ENCODE results near the gene PDE2A. TPM values are rescaled to one million over a fixed set of nuclear protein-coding genes. Genes with fewer than 3 reads are reported as not detected.

The PDE2A gene
- polyA plus RNA-seq, 12 donors: 10.3 to 28.2 (median 19.0) TPM; not detected in 1

DNA sequence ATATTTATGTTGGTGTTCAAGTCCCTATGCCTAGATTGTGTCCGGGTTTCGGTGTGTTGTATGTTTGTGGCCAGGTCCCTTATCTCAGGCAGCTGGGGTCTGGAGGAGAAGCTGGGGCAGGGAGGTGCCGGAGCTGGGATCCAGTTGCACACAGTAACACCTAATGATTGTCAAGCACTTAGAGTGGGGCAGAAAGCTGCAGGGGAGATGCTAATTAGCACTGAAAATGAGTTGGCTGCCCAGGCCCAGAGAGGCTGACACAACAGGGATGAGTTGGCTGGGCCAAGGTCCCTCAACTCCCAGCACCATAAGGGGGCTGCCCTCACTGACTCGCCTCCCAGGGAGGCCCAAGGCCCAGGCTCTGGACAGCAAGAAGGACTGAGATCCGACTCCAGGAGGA, 12.2 kb downstream of the PDE2A start:
- no peak for DNase-seq

DNA sequence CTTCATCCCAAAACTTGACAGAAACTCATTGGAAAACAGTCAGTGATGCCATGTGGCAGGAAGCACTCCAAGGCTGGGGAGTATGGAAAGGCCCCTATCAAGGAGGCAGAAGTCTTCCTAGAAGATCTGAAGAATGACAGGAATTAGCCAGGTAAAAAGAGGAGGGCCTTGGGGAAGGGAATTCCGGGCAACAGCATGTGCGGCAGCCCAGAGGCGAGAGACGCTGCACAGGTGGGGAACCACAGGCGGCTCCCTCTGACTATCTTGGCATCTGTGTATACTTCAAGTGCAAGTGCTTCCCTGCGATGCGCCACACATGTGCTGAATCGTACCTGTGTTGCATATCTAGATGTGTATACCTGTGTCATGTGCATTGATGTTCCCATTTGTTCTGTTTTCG, 12.7 kb downstream of the PDE2A start:
- no peak for DNase-seq

DNA sequence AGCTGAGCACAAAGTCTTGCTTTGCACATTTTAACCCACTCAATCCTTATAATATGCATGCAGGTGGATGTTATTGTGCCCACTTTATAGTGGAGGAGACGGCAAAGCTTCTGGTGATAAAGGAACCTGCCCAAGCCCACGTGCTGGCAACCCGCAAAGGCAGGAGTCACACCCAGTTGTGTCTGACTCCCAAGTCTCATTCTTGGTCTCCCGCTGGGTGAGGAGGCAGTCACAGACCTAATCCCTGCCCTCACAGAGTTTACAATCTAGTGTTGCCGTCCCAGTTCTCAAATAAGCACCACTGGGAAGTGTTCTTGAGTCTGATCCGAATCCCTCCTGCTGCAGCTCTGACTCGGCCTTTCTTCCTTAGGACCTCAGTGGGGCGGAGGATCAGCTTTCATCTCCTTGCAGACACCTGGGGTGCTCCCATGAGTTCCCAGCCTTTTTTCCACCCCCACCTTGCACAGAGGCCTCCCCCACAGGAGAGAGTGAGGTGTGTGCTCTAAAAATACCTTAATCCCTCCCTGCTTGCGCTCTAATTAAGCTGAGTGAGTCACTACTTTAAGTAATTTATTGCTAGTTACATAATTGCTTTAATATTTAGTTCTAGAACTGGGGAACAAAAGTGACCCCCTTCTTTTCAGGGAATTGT, 15.1 kb downstream of the PDE2A start:
- no peak for DNase-seq

DNA sequence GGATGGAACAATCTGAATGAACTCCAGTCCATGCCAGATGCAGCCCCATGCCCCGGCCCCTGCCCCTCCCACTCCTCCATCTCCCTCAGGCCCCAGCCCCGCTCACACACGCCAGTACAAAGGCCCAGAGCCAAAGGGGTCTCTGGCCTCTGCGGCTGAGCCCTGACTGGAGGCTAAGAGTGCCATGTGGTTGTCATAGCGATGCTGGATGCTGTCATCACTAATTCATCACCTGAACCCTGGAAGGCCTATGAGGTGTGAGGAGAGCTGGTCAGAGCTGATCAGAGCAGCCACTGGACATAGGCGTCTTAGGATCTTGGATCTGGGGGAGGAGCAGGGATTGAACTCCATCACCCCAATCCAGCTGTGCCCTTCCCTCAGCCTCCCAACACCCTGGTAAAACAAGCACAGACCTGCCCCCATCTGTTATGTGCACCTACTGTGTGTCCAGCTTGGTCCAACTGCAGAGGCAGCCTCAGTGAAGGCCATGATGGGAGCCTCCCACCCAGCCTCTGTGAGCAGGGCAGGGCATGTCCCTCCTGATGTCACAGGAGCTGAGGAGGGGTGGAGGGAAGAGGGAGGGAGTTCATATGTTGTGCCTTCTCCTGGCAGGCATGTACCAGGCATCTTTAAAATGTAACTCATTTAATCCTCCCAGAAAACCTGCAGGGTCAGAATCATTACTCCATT, 16.7 kb downstream of the PDE2A start:
- no peak for DNase-seq

DNA sequence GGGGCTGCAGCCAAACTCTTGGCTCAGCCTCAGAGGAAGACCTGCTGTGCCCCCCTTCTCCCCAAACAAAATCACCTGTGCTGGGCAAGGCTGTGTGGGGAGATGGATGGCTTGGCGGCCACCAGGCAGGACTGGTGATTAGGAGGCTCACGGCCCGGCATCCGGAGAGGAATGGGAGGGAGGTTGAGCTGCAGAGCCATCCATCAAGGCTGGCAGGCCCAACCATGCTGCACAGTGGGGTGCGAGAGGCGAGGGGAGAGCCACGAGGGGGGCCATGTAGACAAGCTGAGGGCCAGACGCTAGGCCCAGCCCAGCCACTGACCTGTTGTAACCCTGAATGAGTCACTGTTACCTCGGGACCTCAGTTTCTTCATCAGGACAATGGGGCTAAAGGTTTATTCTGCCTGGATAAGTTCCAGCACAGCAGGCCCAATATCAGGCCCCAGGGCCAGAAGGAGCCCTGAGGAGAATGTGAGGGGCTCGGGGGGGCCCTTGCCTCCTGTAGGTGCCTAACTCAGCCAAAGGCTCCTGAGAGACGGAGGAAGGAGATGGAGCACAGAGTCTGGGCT, 18.2 kb downstream of the PDE2A start:
- DNase-seq: no peak

DNA sequence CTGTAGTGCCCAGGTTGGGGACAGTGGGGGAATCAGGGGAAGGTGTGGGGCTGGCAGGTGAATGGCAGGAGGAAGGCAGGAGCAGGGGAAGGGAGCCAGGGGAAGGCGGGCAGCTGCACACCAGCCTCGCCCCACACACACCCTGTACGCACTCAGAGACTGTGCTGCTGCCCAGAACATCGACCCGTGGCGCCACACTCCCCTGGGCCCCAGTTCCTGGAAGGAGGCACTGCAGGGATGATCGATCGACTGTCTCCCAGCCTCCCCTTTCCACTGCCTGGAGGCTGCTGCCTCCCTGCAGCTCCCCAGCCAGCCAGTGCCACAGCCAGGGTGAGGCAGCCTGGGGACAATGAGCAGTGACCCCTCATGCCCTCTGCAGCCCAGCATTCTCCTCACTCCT, 19.2 kb downstream of the PDE2A start:
- DNase-seq: no peak

DNA sequence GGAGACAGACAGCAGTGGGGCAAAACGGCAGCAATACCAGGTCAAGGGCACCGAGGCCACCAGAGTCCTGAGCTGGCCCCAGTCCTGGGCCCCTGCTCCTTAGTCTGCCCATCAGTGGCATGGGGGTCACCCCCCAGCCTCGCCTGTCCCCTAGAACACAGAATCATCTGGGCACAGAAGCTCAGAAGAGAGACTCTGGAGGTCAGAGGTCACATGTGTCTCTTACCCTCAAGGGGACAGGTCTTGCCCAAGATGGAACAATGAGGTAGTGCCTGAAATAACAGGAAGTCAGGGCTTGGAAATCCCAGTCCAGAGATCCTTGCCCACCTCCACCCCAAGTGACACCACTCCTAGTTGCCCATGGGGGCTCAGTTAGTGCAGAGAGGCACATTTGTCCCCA, 20.6 kb downstream of the PDE2A start:
- DNase-seq: no peak

DNA sequence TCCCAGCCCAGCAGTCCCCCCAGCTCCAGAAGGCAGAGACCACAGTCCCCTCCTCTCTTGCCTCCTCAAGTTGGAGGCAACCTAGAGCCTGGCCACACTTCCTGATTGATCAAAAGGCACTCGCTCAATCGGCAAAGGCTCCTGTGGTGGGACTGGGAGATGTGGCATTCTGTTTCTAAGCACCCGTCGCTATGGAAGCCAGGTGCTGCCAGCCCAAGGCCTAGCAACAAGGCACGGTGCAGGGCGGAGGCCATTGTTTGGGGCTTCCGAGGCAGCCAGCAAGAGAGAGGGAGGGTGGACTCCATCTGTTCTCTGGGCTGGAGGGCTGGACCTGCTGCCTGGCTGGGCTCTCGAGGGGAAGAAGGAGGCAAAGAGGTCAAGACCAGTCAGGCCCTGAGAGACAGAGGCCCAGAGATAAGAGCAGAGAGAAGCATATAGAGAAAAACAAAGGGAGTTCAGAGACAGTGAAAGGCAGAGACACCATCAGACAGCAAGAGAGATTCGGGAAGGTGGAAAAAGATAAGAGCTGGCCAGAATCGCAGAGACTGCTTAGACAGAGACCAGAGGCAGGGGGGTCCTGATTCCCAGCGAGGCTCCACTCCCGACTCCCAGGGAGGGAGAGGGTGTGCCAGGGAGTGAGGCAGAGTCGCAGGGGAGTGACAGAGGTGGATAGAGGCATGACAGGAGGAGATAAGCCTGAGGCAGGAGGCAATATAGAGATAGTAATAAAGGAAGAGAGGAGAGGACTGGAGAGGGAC, 21.2 kb downstream of the PDE2A start:
- no peak for DNase-seq

DNA sequence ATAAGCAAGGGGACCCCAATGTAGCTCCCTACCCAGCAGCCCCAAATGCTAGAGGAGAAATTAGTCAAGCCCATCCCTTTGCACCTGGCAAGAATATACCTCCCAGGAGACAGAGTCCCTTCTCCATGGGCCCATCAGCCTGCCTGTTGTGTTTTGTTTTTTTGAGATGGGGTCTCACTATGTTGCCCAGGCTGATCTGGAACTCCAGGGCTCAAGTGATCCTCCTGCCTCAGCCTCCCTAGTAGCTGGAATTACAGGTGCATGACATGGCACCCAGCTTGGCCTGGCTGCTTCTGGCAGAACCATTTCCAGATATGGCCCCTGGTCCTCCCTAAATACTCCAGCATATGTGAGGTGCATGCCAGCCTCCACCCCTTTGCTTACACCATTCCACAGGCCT, 22.1 kb downstream of the PDE2A start:
- DNase-seq: no peak

DNA sequence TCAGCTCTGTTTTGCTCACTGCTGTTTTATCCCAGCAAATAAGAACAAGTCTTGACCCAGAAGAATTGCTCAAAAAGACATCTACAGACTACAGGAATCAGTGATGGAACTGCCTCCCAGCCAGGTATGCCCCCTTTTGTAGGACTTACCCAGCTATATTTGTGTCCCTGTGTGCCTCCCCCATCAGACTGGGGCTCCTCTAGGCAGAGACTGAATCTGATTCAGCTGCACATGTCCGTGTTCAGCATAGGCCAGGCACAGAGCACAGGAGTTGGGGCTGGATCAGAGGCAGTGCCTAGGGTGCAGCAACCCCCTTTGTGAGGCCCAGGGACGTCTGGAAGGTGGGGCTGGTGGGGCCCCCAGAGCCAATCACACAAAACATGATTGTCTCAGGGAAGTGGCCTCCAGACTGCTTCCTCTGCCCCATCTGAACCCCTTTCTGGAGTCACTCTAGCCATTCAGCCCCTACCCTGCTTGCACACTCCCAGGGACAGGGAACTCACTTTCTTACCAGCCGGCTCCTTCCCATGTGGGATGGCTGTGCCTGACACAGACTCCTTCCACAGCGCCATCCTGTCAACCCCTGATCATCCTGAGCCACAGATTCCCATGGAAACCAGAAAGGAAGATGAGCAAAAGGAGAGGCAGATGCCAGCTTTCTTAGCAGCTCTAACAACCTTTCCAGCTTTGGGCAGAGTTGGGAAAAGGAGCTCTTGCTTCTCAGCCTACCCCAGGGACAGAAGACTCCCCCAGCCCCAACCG, 24.8 kb downstream of the PDE2A start:
- DNase-seq: no peak

DNA sequence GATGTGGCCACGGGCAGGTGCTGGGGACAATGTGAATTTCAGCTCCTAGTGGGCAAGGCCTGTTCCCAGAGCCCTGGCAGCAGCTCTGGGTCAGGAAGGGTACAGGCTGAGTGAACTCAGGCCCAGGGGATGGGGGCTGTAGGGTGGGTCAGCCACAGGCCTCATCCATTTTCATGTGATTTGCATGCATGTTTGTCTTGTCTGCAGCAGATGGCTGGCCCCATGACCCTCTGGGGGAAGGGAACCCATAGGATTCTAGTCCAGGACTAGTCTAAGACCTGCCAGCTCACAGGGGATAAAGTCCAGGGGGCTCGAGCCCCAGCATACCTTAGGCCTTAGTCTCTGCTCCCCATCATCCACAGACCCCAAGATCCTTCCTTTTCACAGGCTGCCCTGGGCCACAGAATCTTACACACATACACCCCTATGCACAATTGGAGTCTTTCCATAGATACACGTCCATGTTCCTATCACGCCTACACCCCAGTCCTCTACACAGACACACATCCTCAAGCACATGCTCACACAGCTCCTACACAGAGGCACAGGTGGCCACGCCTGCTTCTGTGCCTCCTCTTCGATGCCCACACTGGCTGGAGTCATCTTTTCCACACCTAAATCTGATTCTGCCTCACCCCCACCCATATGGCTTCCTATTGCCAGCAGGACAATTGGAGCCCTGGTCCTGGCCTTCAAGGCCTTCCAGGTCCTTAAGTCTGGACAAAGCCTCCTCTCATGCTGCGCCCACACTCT, 25.7 kb downstream of the PDE2A start:
- no peak for DNase-seq

DNA sequence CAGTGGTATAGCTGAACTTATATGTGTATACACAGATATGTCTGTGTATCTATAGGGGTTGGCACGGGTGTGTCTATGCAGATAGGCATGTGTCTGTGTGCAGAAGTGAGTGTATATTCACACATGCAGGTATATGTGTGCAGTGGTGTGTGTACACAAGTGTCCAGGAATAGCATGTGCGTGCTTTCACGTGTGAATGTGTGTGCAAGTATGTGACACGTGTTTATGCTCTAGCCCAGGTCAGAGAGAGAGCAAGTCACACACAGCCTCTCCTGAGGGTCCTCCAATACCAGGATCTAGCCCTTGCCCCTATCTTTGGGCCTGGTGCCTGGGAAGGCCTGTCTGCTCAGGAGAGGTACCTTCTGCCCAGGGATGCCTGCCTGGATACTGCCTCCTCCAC, 26.3 kb downstream of the PDE2A start:
- no peak for DNase-seq

DNA sequence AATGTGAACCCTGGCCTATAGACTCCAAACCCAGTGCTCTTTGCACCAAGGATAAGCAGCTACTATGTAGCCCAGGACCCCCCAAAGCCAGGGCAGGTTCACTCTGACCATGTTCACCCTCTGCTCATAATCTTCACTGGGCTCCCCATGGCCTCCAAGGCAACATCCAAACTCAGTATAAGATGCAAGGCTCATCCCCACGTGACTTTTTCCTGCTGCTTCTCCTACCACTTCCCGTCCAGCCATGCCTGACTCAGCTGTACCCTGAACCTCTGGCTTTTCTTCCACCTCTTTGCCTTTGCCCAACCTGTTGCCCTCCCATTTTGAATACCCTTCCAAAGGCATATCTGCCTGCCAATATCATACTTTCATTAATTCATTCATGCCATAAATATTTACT, 27.8 kb downstream of the PDE2A start:
- DNase-seq: no peak

DNA sequence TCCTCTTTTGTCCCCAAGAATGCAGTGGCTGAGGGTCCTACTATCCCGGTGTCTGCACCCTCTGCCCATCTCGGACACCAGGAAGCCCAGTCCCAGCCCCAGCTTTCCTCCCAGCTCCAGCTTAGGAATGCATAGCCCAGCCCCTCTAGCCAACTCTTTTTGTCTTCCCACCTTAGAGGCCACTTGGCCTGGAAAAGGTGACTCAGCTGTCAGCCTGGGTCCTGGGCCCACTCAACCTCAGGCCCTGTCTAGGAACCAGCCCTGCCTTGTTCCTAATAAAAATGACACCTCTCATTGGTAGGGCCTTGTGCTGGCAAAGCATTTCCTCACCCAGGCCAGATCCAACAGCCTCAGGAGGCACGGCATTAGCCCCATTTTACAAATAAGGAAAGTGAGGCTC, 28.2 kb downstream of the PDE2A start:
- no peak for DNase-seq

DNA sequence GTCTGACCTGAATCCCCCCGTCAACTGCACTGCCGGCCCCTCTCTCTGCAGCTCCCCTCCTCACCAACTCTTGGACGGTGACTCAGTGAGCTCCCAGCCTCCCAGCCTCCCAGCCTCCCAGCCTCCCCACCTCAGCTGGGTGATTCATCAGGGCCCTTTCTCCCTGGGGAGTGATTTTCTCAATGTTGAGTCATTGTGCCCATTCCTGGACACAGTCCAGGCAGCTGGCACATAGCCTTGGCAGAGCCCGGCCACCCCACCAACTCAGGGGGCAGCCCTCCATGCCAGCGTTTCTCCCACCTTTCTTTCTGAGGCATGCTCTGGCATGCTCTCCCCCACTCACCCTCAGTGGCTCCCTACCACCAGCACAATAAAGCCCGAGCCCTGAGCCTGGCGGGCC, 30.7 kb downstream of the PDE2A start:
- DNase-seq: no peak

DNA sequence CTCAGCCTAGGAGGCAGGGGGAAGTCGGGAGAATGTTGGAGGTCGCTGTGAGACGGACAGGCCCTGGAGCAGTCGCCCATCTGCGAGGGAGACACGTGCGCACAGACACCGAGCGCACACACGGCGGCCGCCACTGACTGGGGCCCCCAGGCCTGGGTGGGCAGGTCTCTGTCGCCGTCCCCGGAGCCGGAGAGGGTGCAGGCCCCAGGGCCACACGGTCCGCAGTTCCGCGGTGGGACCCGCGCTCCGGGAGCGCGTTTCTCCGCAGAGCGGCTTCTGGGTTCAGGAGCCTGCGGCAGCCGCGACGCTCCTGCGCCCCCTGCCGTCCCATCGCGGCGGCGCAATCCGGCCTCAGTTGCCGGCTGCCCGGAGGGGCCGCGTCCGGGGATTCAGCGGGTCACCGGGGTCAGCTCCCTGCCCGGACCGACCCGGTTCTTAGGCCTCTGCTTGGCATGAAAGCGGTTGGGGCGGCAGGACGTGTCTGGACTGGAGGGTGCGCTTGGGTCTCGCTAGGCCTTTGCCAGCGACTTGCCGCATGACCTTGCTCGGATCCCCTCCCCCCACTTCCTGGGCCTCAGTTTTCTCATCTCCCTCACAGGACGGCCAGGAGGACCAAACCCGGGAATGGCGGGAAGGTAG, 31.2 kb downstream of the PDE2A start:
- peak; percentile 58 for DNase-seq

DNA sequence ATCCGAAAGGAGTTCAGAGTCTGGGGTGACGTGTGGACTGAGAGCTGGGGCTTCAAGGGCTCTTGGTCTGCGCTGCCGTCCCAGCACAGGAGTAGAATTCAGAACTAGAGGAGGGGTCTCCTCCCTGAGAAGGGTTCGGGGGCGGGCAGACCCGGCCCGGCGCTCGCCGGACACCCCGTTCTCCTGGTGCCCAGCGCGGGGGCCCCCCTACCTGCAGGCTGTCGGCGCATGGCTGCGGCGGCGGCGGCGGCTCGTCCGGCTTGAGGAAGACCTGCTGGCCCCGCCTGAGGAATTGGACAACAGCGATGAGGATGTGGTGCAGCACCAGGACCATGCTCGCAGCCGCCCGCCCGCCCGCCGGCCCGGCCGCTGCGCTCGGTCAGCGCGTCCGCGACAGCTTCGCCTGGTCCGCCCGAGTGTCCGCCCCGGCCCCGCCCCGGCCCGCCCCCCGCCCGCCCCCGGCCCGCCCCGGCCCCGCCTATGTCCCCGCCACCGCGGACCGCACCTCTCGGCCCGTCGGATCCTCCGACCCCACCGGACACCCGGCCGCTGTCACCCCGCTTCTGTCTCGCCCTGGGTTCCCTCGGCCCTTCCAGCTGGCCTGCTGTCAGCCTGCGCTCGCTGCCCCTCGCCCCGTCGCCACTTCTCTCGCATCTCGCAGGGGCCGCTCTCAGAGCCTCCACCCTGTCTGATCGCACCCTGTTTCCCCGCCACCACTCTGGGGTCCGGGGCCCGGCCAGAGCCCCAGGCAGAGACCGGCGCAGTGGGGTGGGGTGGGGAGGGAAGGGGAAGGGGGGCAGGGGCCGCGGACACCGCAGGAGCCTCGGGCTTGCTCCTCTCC, 32.0 kb downstream of the PDE2A start:
- DNase-seq: no peak

DNA sequence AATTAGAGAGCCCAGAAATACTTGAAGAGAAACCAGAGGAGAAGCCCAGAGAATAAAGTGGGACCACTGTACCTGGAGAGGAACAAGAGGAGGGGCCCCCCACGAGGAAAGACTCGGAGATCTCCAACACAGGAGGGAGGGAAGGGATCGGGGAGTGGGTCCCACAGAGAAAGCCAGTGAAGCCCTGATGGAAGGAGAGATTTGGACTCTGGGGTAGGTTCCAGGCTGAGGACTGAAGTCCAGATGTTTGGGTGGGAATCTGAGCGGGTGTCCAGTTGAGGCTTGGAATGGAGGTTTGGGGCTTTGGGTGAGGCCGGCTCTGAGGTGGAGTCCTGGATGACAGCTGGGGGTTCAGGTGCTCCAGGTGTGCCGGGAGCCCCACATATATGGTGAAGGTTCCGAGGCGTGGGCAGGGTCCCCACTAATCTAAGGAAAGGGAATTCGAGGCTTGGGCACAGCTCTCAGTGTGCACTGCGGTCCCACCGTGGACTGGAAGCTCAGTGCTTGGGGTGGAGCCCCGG, 32.6 kb downstream of the PDE2A start:
- DNase-seq: no peak

Measured in muscle of arm (tissue), 12 donors.